Measurements from ENCODE around the gene RALGPS2. TPM values are rescaled to one million over a fixed set of nuclear protein-coding genes. Genes with fewer than 3 reads are reported as not detected.

The RALGPS2 gene
- total RNA-seq, 6 experiments from 2014 or later = 21.0 to 38.3 (median 28.4) TPM

DNA sequence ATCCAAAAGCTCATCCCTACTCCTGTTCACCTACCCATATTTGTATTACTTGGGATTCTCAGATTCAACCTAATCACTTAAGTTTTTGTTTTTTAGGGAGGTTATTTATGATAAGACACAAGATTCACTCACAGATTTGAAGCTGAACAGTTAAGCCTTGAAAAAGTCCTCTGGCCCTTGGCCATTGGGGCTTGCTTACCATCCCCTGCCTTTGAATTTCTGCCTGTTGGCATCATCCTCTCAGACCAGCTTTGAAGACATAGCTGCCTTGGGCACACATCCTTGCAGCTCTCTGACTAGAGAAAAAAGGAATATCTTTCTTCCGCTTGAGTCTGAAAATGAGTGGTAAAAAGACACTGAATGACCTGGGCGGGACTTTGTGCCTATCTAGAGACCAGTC is 41.8 kb upstream of the RALGPS2 start:
- Histone ChIP-seq H3K4me3 (no peak overlapping the region), H3K36me3 (no peaks in the 10 kb centered on the region), H3K4me1 (no peaks in the 10 kb centered on the region), H3K27me3 (no peaks in the 10 kb centered on the region), H3K9me3 (no peaks in the 10 kb centered on the region), H3K27ac (no peak overlapping the region)
- ATAC-seq = no peak
- intact Hi-C loops (cut with DNase I) = no loop called here
- TF ChIP-seq POLR2A (IDR thresholded peaks at IDR 0.05) = no peak
- TF ChIP-seq, protein P1, sequence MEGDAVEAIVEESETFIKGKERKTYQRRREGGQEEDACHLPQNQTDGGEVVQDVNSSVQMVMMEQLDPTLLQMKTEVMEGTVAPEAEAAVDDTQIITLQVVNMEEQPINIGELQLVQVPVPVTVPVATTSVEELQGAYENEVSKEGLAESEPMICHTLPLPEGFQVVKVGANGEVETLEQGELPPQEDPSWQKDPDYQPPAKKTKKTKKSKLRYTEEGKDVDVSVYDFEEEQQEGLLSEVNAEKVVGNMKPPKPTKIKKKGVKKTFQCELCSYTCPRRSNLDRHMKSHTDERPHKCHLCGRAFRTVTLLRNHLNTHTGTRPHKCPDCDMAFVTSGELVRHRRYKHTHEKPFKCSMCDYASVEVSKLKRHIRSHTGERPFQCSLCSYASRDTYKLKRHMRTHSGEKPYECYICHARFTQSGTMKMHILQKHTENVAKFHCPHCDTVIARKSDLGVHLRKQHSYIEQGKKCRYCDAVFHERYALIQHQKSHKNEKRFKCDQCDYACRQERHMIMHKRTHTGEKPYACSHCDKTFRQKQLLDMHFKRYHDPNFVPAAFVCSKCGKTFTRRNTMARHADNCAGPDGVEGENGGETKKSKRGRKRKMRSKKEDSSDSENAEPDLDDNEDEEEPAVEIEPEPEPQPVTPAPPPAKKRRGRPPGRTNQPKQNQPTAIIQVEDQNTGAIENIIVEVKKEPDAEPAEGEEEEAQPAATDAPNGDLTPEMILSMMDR (IDR thresholded peaks at IDR 0.05) = no peak
- DNase-seq = no peak
- WGBS (ENCODE audit: insufficient coverage, low coverage, low lambda C conversion rate, missing lambda C conversion rate) = 100% methylated on average over 1 of the region's 2 CpGs

DNA sequence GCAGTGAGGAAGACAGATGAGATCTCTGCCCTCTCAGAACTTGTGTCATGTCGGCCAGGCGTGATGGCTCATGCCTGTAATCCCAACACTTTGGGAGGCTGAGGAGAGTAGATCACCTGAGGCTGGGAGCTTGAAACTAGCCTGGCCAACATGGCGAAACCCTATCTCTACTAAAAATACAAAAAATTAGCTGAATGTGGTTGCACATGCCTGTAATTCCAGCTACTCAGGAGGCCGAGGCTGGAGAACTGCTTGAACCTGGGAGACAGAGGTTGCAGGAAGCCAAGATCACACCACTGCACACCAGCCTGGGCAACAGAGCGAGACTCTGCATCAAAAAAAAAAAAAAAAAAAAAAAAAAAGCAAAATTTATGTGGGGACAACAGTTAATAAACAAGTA is 40.9 kb upstream of the RALGPS2 start:
- TF ChIP-seq, protein P1 (IDR thresholded peaks at IDR 0.05) = no peak
- TF ChIP-seq POLR2A (IDR thresholded peaks at IDR 0.05) = no peak
- H3K4me3 ChIP-seq = no peak overlapping the region
- H3K27ac ChIP-seq = no peak overlapping the region
- ATAC-seq = no peak
- DNase-seq = no peak
- H3K4me1 ChIP-seq = no peaks in the 10 kb centered on the region
- WGBS (ENCODE audit: insufficient coverage, low coverage, low lambda C conversion rate, missing lambda C conversion rate) = 100% methylated on average over 3 of the region's 5 CpGs
- H3K9me3 ChIP-seq = no peaks in the 10 kb centered on the region
- no peaks in the 10 kb centered on the region for H3K36me3 ChIP-seq
- intact Hi-C loops (cut with DNase I) = no loop called here
- H3K27me3 ChIP-seq = no peaks in the 10 kb centered on the region

DNA sequence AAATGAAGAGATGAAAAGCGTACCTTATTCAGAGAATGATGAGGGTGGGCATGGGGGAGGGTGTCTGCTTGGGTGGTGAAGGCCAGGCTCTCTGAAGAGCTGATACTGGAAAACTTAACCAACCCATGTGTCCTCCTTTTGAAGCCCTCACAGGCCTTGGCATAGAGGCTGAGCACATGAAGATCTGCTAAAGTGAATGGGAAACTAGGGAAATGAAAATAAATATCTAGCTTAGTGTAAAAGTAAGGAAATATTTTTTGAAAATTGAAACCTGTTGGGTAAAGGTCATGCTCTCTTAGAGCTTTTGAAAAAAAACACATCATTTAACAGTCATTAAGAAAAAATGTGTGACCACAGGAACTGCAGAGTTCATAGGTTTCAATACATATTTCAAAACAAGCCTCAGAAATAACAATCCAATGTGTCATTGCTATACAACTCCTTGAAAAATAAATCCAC is 40.5 kb upstream of the RALGPS2 start:
- 83% methylated on average over 1 of the region's 1 CpG for WGBS (ENCODE audit: insufficient coverage, low coverage, low lambda C conversion rate, missing lambda C conversion rate)
- DNase-seq (no peak), ATAC-seq (no peak)
- no peaks in the 10 kb centered on the region for H3K4me1 ChIP-seq
- H3K27me3 ChIP-seq = no peaks in the 10 kb centered on the region
- H3K27ac ChIP-seq = no peak overlapping the region
- H3K9me3 ChIP-seq = no peaks in the 10 kb centered on the region
- no peaks in the 10 kb centered on the region for H3K36me3 ChIP-seq
- TF ChIP-seq, protein P1 (IDR thresholded peaks at IDR 0.05) = no peak
- no peak for TF ChIP-seq POLR2A (IDR thresholded peaks at IDR 0.05)
- no peak overlapping the region for H3K4me3 ChIP-seq
- intact Hi-C loops (cut with DNase I) = no loop called here

DNA sequence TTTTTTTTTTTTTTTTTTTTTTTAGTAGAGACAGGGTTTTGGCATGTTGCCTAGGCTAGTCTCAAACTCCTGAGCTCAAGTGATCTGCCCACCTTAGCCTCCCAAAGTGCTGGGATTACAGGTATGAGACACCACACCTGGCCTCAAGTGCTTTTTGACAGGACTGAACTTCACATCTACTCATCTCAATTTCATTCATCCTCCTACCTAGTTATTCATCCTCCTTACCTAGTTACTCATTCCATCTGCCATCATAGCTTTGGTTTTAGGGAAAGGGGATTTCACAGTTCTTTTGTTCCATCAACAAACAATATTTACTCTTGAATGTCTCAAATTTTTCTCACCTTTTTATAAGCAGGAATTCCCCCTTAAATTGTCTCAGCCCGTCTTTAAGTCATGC is 38.6 kb upstream of the RALGPS2 start:
- no peaks in the 10 kb centered on the region for H3K4me1 ChIP-seq
- H3K27me3 ChIP-seq = no peaks in the 10 kb centered on the region
- TF ChIP-seq POLR2A (IDR thresholded peaks at IDR 0.05) = no peak
- TF ChIP-seq, protein P1 (IDR thresholded peaks at IDR 0.05) = no peak
- no peaks in the 10 kb centered on the region for H3K36me3 ChIP-seq
- no peak overlapping the region for H3K4me3 ChIP-seq
- DNase-seq (no peak), ATAC-seq (no peak)
- H3K9me3 ChIP-seq = no peaks in the 10 kb centered on the region
- no peak overlapping the region for H3K27ac ChIP-seq
- intact Hi-C loops (cut with DNase I) = no loop called here
- WGBS (ENCODE audit: insufficient coverage, low coverage, low lambda C conversion rate, missing lambda C conversion rate) = 90% methylated on average over 1 of the region's 1 CpG

DNA sequence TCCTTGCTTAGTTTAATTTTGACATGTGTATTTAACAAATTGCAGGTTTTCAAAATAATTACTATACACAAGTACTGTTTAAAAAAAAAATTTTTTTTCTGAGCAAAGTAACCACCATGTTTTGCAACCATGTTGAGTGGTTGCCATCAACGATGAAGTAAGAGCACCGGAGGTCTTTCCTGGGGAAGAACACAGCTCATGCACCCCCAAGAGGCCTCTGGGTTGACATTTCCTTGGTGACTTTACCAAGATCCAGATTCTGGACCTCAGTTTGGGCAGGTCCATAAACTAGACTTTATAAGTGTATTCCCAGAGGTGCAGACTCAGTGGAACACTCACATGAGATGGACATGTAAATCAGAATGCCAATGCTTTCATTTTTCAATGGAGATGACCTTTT is 36.8 kb upstream of the RALGPS2 start:
- DNase-seq = no peak
- Histone ChIP-seq H3K36me3 (no peaks in the 10 kb centered on the region), H3K4me1 (no peaks in the 10 kb centered on the region), H3K27ac (no peak overlapping the region), H3K27me3 (no peaks in the 10 kb centered on the region), H3K9me3 (no peaks in the 10 kb centered on the region), H3K4me3 (no peak overlapping the region)
- 34% methylated on average over 2 of the region's 2 CpGs for WGBS (ENCODE audit: insufficient coverage, low coverage, low lambda C conversion rate, missing lambda C conversion rate)
- intact Hi-C loops (cut with DNase I) = no loop called here
- ATAC-seq = peak in 1 of 4 donors; percentile 35
- TF ChIP-seq, protein P1 (IDR thresholded peaks at IDR 0.05) = no peak
- no peak for TF ChIP-seq POLR2A (IDR thresholded peaks at IDR 0.05)

Data from right lobe of liver (tissue), 6 donors.